K562 (cell line): ENCODE results near the gene KRTAP10-6. TPM values are rescaled to one million over a fixed set of nuclear protein-coding genes. Genes with fewer than 3 reads are reported as not detected.

Experiments
- BRD4 ChIP-seq: fragments of 200-600 bp; sonication (generic); IDR thresholded peaks from 2 replicates; pipeline ENCODE4 v1.6.1; 2017; ENCODE audit warnings: inconsistent platforms
- CBX2 ChIP-seq: fragments of 200-600 bp; sonication (generic); IDR thresholded peaks from one replicate; pipeline ENCODE4 v1.6.1; 2012; ENCODE audit warnings: mild to moderate bottlenecking, low read length, inconsistent platforms; ENCODE audit not compliant: insufficient read depth, poor library complexity, severe bottlenecking
- CCAR2 ChIP-seq: fragments of 200-400 bp; formaldehyde crosslinking; IDR thresholded peaks from 2 replicates; pipeline ENCODE4 v1.6.1; 2017; ENCODE audit warnings: mild to moderate bottlenecking, low read depth, low read length
- RFX5 ChIP-seq: IDR thresholded peaks from 2 replicates; pipeline ENCODE4 v1.6.1; 2011; ENCODE audit warnings: low read depth, mild to moderate bottlenecking, improper control_type of control experiment, low read length
- RREB1 ChIP-seq: fragments of 250-450 bp; sonication (Bioruptor Pico); IDR thresholded peaks from 2 replicates; pipeline ENCODE4 v1.4.0; 2020
- SMAD3 ChIP-seq: fragments of 450-650 bp; formaldehyde crosslinking; conservative IDR thresholded peaks from 2 replicates; pipeline ENCODE4 v1.4.0; 2020; ENCODE audit warnings: mild to moderate bottlenecking
- SMARCA4 ChIP-seq: fragments of 450-650 bp; IDR thresholded peaks from 2 replicates; pipeline ENCODE4 v1.6.1; 2016
- ZKSCAN8 ChIP-seq: fragments of 200-800 bp; sonication (Bioruptor generic); IDR thresholded peaks from 2 replicates; pipeline ENCODE4 v1.6.1; 2016; ENCODE audit warnings: missing genetic modification characterization, missing compliant biosample characterization
- ZNF239 ChIP-seq: fragments of 250-450 bp; sonication (Bioruptor Pico); IDR thresholded peaks from 2 replicates; pipeline ENCODE4 v1.4.0; 2020; ENCODE audit warnings: mild to moderate bottlenecking
- ZNF551 ChIP-seq: fragments of 250-450 bp; sonication (Bioruptor Pico); IDR thresholded peaks from 2 replicates; pipeline ENCODE4 v1.5.0; 2021; ENCODE audit warnings: mild to moderate bottlenecking, moderate library complexity
- polyA plus RNA-seq, 8 experiments: library from polyadenylated mRNA; depleted of rRNA in 4 of 8; stranded (reverse) in 5 of 8; unstranded in 3 of 8; fragments of >200 nt; fragmentation: Nextera tagmentation in 2 of 8; fragmentation: Illumina TruSeq in 1 of 8; extraction: Ambion mirVana in 2 of 8; extraction: Trizol in 1 of 8; gene quantifications; 2 replicates each; pipeline versions ENCODE4 v1.2.1 to v1.2.3, GENCODE V29; 2011 to 2014; ENCODE audit warnings: inconsistent platforms in 1 of 8, missing spikeins in 1 of 8
- total RNA-seq, 7 experiments: library from RNA; depleted of rRNA in 6 of 7; stranded (reverse); fragments of >200 nt in 6 of 7; fragmentation: Illumina TruSeq in 2 of 7; extraction: Trizol in 2 of 7; gene quantifications; 2 replicates each; pipeline versions ENCODE4 v1.2.1 to v1.2.3, GENCODE V29; 2011 to 2021; ENCODE audit warnings: low replicate concordance in 1 of 7

The KRTAP10-6 gene
- total and polyA plus RNA-seq, 9 of the 15 experiments (the other 6 are each of a cell fraction or from before 2014, with no cell fraction given), result not detected

GRCh38 chr21:44630440-44630839, 38.1 kb upstream of the KRTAP10-6 start (continued):
- TF ChIP-seq ZNF239 (CRISPR knock-in tag) (no peak), SMAD3 (no peak), RFX5 (no peak), ZNF551 (CRISPR knock-in tag) (no peak), CCAR2 (no peak), SMARCA4 (no peak), BRD4 (no peak), CBX2 (no peak), RREB1 (CRISPR knock-in tag) (no peak), ZKSCAN8 (CRISPR knock-in tag) (no peak)
